GM08714 (cell line): Measurements from ENCODE around the gene PUM1.

Source experiments
- H3K4me3 ChIP-seq: fragments of 200-500 bp; sonication (Bioruptor generic); 2 replicates; pipeline ENCODE4 v1.5.1; 2014; ENCODE audit warnings: mild to moderate bottlenecking, low read length, inconsistent platforms
- ZNF274 ChIP-seq: IDR thresholded peaks from 2 replicates; pipeline ENCODE4 v1.6.1; 2012; ENCODE audit warnings: mild to moderate bottlenecking, low read depth, low read length

Gene PUM1

DNA sequence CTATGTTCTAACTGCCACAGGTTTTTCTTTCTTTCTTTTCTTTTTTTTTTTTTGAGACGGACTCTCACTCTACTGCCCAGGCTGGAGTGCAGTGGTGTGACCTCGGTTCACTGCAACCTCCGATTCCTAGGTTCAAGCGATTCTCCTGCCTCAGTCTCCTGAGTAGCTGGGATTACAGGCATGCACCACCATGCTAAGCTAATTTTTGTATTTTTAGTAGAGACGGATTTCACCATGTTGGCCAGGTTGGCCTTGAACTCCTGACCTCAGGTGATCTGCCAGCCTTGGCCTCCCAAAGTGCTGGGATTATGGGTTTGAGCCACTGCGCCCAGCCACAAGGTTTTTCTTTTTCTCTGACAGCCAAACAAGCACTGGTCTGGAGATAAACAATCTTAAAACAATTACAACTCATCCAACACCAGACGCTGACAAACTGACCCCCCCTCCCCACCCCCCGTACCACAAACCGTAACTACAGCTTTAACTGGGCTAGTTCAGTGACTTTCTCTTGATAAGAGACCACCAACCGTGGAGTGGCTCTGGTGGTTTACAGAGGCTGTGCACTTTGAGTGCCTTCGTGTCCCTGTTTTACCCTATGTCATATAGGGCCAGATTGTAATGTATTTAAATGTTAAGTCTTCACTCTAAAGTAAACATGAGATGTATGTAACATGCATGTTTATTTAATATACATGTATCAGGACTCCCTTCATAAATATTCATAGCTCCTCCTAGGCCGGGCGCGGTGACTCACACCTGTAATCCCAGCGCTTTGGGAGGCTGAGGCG, 19.5 kb upstream of the PUM1 start:
- TF ChIP-seq ZNF274: no peak
- no peak overlapping the region for H3K4me3 ChIP-seq

DNA sequence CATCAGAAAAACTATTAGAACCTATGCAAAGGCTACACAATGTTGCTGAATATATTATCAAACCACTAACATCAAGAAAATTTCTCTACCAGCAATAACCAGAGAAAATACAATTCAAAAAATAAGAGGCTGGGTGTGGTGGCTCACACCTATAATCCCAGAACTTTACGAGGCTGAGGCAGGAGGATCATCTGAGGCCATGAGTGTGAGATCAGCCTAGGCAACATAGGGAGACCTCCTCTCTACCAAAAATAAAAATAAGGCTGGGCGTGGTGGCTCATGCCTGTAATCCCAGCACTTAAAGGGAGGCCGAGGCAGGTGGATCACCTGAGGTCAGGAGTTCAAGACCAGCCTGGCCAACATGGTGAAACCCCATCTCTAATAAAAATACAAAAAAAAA, 16.9 kb upstream of the PUM1 start:
- no peak for TF ChIP-seq ZNF274
- H3K4me3 ChIP-seq: no peak overlapping the region

- no peak overlapping the region for H3K4me3 ChIP-seq
- TF ChIP-seq ZNF274: no peak
These were observed 7.5 kb upstream of the PUM1 start for GRCh38 chr1:31073044-31073443.

GRCh38 chr1:31072304-31072746, 6.8 kb upstream of the PUM1 start:
- no peak for TF ChIP-seq ZNF274
- H3K4me3 ChIP-seq: no peak overlapping the region

GRCh38 chr1:31069392-31069791, 3.9 kb upstream of the PUM1 start:
- H3K4me3 ChIP-seq: no peak overlapping the region
- no peak for TF ChIP-seq ZNF274

GRCh38 chr1:31064718-31065309, 703 bp downstream of the PUM1 start:
- peak overlapping the region; percentile 93 for H3K4me3 ChIP-seq

DNA sequence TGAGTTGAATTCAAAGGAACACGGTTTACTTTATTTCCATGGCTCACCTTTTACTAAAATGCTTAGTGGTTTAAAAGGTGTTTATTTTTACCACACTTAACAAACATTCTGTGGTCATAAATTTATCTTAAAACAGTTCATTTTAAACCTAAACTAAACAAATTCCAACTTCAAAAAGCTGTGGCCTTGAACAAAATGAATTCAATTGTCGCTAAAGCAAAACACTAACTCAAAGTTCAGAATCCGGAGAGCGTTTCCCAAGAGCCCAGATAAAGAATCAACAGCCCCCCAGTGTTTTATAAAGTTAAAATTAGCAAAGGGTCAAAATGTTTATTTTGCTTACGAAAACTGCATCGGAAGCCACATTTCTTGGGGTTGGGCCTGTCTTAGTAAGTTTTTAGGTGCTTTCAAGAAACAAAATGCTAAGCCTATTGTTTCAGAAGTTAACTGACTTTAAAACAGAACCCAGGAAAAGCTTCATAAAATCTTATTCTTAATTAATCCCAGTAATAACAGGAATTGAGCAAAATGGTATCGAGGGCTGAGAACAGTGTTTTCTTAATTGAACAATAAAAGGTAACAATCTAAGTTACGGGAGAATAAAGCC, 1.3 kb downstream of the PUM1 start:
- H3K4me3 ChIP-seq: peak overlapping the region; percentile 93
- no peak for TF ChIP-seq ZNF274

More at GRCh38 chr1:31064718-31065309, 703 bp downstream of the PUM1 start:
- TF ChIP-seq ZNF274: no peak

DNA sequence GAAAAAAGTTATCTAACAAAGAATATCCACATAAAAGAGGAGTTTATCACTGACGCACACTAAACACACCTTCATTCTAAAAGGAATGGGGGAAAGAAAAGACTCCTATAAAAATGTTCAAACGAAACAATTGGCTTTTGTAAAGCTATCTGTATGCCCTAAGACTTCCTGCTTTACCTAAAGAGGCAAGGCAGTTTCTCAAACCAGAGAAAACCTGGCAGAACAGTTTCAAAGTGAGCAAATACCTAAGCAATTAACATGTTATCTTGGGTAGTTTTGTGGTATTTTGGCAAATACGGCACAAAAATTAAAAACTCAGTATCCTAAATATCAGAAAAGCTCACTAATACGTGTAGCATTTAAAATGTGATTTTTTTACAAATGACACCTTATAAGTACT, 1.9 kb downstream of the PUM1 start:
- peak overlapping the region; percentile 93; the same call in 1 of the 2 replicates for H3K4me3 ChIP-seq
- no peak for TF ChIP-seq ZNF274

DNA sequence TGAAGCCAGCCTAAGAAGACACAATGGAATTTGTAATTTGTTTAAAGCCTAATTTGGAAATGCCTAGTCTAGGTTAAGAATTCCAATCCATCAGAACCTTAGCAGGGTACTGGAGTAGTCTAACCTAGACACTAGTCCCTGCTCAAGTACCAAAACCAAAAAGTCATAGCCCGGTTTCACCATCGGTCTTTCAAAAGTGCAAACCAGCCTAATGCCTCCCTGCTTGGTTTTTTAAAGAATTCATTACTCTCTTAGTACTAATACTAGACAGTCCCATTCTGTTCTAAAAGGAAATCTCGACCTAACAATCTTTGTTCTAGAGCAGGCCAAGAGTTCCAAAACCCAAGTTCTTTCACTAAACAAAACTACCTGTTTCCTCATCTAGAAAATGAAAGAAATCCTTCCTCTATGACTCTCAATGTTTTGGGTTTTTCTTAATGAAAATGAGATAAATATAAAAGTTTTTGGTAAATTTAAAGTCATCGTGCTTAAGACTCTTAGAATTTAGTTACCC, 2.6 kb downstream of the PUM1 start:
- no peak for TF ChIP-seq ZNF274
- H3K4me3 ChIP-seq: peak overlapping the region; percentile 93; the same call in 1 of the 2 replicates

GRCh38 chr1:31062162-31062866, 3.2 kb downstream of the PUM1 start:
- peak overlapping the region; percentile 93 for H3K4me3 ChIP-seq

- TF ChIP-seq ZNF274: no peak
These were observed 7.5 kb downstream of the PUM1 start for GRCh38 chr1:31058012-31058411.

DNA sequence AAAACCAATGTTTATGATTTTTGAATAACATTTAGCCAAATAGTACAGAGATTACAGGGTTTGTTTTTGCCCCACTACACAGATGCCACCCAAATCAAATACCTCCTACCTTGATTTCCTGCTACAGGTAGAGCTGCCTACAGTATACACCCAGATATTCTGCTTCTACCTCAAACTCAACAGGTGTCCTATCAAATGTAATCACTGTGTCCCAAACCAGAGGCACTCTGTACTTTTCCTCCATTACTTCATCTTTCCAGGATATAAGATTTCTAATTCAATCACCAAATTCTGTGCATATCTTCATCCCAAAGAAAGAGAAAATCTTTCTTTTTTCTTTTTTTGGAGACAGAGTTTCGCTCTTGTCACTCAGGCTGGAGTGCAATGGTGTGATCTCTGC, 9.6 kb downstream of the PUM1 start:
- no peak for TF ChIP-seq ZNF274
- no peak overlapping the region for H3K4me3 ChIP-seq

More at GRCh38 chr1:31058012-31058411, 7.5 kb downstream of the PUM1 start:
- no peak overlapping the region for H3K4me3 ChIP-seq

DNA sequence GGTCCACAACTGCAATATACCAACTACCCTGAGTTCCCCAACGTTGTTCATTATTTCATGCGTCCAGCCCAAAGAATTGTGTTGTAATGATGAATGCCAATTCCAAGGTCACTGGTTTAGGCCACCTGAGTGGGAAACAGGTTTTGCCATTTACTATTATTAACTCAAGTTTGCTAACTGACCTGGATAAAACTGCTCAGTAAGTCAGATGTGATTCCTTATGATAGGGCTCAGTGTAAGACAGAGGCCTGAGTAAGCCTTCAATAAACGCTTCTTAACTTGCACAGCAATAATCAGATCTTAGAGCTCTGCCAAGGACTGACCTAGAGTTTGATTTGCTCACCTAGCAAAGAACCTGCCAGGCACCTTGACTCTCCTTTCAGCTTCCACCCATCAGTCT, 10.0 kb downstream of the PUM1 start:
- no peak for TF ChIP-seq ZNF274
- no peak overlapping the region for H3K4me3 ChIP-seq

GRCh38 chr1:31054958-31055481, 10.5 kb downstream of the PUM1 start:
- no peak for TF ChIP-seq ZNF274
- no peak overlapping the region for H3K4me3 ChIP-seq
